ENCODE data around the gene CNNM1. TPM values are rescaled to one million over a fixed set of nuclear protein-coding genes. Genes with fewer than 3 reads are reported as not detected.

Gene CNNM1
- total RNA-seq, 4 donors from 2014 or later = 0.40 to 2.5 (median 0.87) TPM

DNA sequence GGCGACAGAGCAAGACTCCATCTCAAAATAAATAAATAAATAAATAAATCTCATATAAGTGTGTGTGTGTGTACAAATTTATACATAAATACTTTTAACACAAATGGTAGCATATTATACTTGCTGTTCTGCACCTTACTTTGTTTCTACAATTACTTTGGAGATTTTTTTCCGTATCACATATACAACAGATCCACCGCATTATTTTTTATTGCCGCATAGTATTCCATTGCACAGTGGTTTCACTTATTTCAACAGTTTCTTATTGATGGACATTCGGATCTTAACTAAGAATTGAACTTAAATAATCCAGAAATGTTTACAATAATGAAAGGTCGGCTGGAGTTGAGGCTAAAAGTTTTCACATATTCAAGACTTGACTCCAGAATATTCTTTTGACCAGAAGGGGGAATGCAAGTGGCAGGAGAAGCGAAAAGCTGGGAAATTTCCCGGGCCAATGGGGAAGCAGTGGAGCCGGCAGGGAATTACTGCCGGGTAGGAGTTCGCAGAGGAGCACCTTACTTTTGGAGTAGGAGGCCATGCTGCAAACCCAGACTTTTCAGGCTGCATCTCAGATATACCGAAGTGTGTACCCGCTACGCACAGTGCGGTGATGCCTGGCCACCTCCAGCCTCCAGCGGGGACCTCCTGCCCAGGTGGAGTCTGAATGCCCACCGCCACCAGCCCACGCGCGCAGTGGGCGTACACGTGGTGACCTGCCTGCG lies 415 bp upstream of the CNNM1 start:
- Histone ChIP-seq H3K4me3 (peak overlapping the region; percentile 19 to 67 (median 46)), H3K9me3 (no peaks in the 10 kb centered on the region), H3K27ac (peak overlapping the region in 1 of 4 donors; percentile 48), H3K27me3 (peaks cover 0 to 18% of the 10 kb centered on the region in 2 donors), H3K4me1 (peaks cover 0 to 23% (median 2%) of the 10 kb centered on the region in 4 donors), H3K36me3 (no peaks in the 10 kb centered on the region)
- no peak for DNase-seq
- no peak for TF ChIP-seq POLR2A (IDR thresholded peaks at IDR 0.05)
- TF ChIP-seq, protein P1, sequence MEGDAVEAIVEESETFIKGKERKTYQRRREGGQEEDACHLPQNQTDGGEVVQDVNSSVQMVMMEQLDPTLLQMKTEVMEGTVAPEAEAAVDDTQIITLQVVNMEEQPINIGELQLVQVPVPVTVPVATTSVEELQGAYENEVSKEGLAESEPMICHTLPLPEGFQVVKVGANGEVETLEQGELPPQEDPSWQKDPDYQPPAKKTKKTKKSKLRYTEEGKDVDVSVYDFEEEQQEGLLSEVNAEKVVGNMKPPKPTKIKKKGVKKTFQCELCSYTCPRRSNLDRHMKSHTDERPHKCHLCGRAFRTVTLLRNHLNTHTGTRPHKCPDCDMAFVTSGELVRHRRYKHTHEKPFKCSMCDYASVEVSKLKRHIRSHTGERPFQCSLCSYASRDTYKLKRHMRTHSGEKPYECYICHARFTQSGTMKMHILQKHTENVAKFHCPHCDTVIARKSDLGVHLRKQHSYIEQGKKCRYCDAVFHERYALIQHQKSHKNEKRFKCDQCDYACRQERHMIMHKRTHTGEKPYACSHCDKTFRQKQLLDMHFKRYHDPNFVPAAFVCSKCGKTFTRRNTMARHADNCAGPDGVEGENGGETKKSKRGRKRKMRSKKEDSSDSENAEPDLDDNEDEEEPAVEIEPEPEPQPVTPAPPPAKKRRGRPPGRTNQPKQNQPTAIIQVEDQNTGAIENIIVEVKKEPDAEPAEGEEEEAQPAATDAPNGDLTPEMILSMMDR (IDR thresholded peaks at IDR 0.05) = no peak

DNA sequence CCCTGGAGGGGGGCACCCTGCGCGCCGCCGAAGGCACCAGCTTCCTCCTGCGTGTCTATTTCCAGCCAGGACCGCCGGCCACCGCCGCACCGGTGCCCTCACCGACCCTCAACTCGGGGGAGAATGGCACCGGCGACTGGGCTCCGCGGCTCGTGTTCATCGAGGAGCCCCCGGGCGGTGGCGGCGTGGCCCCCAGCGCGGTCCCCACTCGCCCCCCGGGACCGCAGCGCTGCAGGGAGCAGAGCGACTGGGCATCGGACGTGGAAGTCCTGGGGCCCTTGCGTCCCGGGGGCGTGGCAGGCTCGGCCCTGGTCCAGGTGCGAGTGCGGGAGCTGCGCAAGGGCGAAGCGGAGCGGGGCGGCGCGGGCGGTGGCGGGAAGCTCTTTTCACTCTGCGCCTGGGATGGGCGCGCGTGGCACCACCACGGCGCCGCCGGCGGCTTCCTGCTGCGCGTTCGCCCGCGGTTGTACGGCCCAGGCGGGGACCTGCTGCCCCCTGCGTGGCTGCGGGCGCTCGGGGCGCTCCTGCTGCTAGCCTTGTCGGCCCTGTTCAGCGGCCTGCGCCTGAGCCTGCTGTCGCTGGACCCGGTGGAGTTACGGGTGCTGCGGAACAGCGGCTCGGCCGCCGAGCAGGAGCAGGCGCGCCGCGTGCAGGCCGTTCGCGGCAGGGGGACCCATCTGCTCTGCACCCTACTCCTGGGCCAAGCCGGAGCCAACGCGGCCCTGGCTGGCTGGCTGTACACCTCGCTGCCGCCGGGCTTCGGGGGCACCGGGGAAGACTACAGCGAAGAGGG lies 594 bp downstream of the CNNM1 start:
- Histone ChIP-seq H3K27me3 (peaks cover 0 to 18% of the 10 kb centered on the region in 2 donors), H3K27ac (peak overlapping the region in 1 of 4 donors; percentile 48), H3K4me1 (peaks cover 0 to 23% (median 2%) of the 10 kb centered on the region in 4 donors), H3K9me3 (no peaks in the 10 kb centered on the region), H3K4me3 (peak overlapping the region; percentile 19 to 67 (median 46)), H3K36me3 (no peaks in the 10 kb centered on the region)
- peak in 1 of 3 donors; percentile 53 for DNase-seq
- TF ChIP-seq POLR2A (IDR thresholded peaks at IDR 0.05) = no peak
- TF ChIP-seq, protein P1 (IDR thresholded peaks at IDR 0.05) = no peak

DNA sequence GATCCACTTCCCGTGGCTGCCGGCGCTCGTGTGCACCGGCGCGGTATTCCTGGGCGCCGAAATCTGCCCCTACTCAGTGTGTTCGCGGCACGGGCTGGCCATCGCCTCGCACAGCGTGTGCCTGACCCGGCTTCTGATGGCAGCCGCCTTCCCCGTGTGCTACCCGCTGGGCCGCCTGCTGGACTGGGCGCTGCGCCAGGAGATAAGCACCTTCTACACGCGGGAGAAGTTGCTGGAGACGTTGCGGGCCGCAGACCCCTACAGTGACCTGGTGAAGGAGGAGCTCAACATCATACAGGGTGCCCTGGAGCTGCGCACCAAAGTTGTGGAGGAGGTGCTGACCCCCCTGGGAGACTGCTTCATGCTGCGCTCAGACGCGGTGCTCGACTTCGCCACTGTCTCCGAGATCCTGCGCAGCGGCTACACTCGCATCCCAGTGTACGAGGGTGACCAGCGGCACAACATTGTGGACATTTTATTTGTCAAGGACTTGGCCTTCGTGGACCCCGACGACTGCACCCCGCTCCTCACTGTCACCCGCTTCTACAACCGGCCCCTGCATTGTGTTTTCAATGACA lies 1.3 kb downstream of the CNNM1 start:
- H3K36me3 ChIP-seq = no peaks in the 10 kb centered on the region
- DNase-seq = no peak
- peaks cover 0 to 23% (median 2%) of the 10 kb centered on the region in 4 donors for H3K4me1 ChIP-seq
- no peaks in the 10 kb centered on the region for H3K9me3 ChIP-seq
- H3K27me3 ChIP-seq = peaks cover 0 to 18% of the 10 kb centered on the region in 2 donors
- H3K4me3 ChIP-seq = peak overlapping the region; percentile 19 to 67 (median 46)
- TF ChIP-seq POLR2A (IDR thresholded peaks at IDR 0.05) = no peak
- TF ChIP-seq, protein P1 (IDR thresholded peaks at IDR 0.05) = no peak
- no peak overlapping the region for H3K27ac ChIP-seq

DNA sequence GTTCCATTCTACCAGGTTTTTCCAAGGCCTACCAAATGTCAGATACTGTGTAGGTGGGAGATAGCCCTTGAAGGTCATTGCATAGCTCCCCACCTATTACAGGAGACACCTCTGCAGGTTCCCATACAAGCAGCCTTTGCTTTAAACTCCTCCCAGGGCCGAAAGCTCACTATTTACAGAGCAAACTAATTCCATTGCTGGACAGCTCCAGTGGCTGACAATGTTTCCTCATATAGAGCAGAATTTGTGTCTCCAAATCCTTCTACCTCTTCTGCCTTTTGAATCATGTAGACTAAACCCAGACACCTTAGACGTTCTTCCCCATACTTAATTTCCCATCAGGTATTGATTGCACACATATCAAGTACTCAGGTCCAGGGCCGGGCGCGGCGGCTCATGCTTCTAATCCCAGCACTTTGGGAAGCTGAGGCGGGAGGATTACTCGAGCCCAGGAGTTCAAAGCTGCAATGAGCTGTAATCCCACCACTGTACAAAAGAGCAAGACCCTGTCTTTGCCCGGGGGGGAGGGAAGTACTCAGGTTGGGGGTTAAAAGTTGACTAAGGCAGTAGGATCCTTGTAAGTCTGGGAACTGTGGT lies 2.1 kb downstream of the CNNM1 start:
- Histone ChIP-seq H3K36me3 (no peaks in the 10 kb centered on the region), H3K27me3 (peaks cover 0 to 18% of the 10 kb centered on the region in 2 donors), H3K27ac (no peak overlapping the region), H3K4me3 (no peak overlapping the region), H3K4me1 (peaks cover 0 to 23% (median 2%) of the 10 kb centered on the region in 4 donors), H3K9me3 (no peaks in the 10 kb centered on the region)
- no peak for DNase-seq
- TF ChIP-seq, protein P1 (IDR thresholded peaks at IDR 0.05) = no peak
- TF ChIP-seq POLR2A (IDR thresholded peaks at IDR 0.05) = no peak

DNA sequence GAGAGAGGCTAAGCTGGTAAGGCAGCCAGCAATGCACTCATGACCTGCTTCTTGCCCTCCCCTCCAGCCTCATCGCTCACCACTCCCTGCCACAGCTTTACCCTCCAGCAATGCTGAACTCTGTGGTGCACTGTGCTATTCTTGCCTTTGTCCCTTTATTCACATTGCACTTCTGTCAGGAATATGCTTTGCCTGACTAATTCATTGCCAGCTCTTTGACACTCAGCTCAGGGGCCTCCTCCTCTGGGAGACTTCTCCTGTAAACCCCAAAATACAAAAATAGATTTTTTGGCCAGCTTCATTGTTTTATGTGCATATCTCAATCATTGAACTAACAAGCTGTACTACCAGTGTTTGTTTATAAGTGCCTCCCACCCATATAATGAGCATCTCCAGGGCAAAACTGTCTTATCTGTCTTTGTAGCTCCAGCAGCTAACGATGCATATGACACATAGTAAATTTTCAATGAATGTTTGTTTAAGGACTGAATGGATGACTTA lies 8.2 kb downstream of the CNNM1 start:
- DNase-seq = no peak
- Histone ChIP-seq H3K36me3 (no peaks in the 10 kb centered on the region), H3K27ac (no peak overlapping the region), H3K4me1 (no peaks in the 10 kb centered on the region), H3K4me3 (no peak overlapping the region), H3K27me3 (no peaks in the 10 kb centered on the region), H3K9me3 (no peaks in the 10 kb centered on the region)
- no peak for TF ChIP-seq POLR2A (IDR thresholded peaks at IDR 0.05)
- TF ChIP-seq, protein P1 (IDR thresholded peaks at IDR 0.05) = no peak
